Myocyte (in vitro differentiated cells): ENCODE data around the gene CCL25. TPM values are rescaled to one million over a fixed set of nuclear protein-coding genes. Genes with fewer than 3 reads are reported as not detected.

Source experiments
- DNase-seq: peaks from one replicate; pipeline ENCODE4 v3.0.0-alpha.2; 2012; ENCODE audit warnings: low read depth
- total RNA-seq: library from RNA; depleted of rRNA; stranded (reverse); fragments of >200 nt; gene quantifications from 2 replicates; pipeline ENCODE4 v1.2.3, GENCODE V29; 2014

Gene CCL25
- total RNA-seq, 1 donor from 2014 or later = not detected

- no peak for DNase-seq
These were observed 57.5 kb downstream of the CCL25 start for GRCh38 chr19:8109890-8110662.

- no peak for DNase-seq
These were observed 58.4 kb downstream of the CCL25 start for GRCh38 chr19:8110931-8111330.

- DNase-seq = no peak
These were observed 58.8 kb downstream of the CCL25 start for GRCh38 chr19:8111376-8111775.

Other genes with a start within 250 kb of the CCL25 start
- 25.2 and 25.4 TPM in 2 replicates for gene EVI5L, start 222.5 kb upstream of the CCL25 start, total RNA-seq
- not detected in 2 replicates for gene PRR36, start 178.4 kb upstream of the CCL25 start, total RNA-seq
- 0.53 and 1.0 TPM in 2 replicates for gene LRRC8E, start 164.2 kb upstream of the CCL25 start, total RNA-seq
- gene MAP2K7, start 148.9 kb upstream of the CCL25 start, total RNA-seq = 13.1 and 16.0 TPM in 2 replicates
- gene TGFBR3L, start 137.9 kb upstream of the CCL25 start, total RNA-seq = 0.21 and 4.2 TPM in 2 replicates
- gene SNAPC2, start 132.4 kb upstream of the CCL25 start, total RNA-seq = 21.5 and 27.5 TPM in 2 replicates
- gene CTXN1, start 126.6 kb upstream of the CCL25 start, total RNA-seq = 5.0 and 7.5 TPM in 2 replicates
- gene TIMM44, start 109.1 kb upstream of the CCL25 start, total RNA-seq = 72.6 and 88.3 TPM in 2 replicates
- gene ELAVL1, start 47.1 kb upstream of the CCL25 start, total RNA-seq = 34.8 and 43.7 TPM in 2 replicates
- gene FBN3, start 96.8 kb downstream of the CCL25 start, total RNA-seq = not detected in 2 replicates
- 0.47 TPM in 1 of 2 replicates, not detected in the other for gene CERS4, start 156.6 kb downstream of the CCL25 start, total RNA-seq